Germinal center (tissue), 1 donor: ENCODE data around the gene TTLL6.
"Not testable (repeated sequence)": the region's sequence is repeated elsewhere in the genome, so short reads cannot be mapped to it uniquely, and the experiment has no call there.

ENCODE experiments used
- DNase-seq: peaks from one replicate; pipeline ENCODE4 v3.0.0; 2012; ENCODE audit warnings: mixed read lengths, low spot score

Gene TTLL6

DNA sequence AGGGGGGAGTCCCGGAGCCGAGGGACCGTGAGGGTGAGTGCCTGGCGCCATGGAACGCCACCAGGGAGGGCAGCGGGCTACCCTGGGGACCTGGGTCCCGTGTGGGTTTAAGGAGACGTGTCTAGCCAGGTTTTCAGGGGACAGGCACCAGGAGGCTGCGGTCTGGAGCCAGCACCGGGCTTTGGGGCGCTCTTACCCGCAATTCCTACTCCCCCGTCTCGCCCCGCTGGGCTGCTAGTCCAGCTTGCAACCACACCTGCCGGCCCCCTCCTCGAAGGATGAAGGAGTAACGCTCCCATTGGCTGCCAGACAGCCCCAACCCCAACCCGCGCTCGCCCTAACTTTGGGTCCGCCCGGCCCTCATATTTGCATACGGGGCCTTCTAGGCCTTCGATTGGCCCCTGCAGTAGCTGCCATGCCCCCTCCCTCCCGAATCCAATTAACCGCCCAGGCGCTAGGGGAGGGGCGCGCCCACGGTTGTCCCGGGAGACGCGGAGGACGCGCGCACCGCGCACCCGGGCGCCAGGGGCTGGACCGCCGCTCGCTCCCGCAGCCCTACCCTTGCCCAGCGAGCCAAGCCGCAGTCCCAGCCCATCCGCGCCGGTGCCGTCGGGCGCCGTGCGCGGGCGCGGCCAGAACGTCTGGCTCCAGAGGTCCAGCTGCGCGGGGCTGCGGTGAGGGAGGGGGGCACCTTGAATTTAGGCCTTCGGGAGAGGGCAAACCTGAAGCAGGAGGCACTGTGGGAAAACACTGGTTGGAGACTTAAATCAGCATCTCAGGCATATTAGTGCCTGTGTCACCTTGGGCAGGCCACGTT is at the start of gene TTLL6:
Gene TTLL6 (minus strand): TSS at position 456 of the 817 bp plus-strand sequence. CDS start 157 bp downstream, at position 299.
- peak; percentile 88 for DNase-seq

- DNase-seq = no peak
Observed at GRCh38 chr17:48860456-48860855, 43.4 kb upstream of the TTLL6 start.

DNA sequence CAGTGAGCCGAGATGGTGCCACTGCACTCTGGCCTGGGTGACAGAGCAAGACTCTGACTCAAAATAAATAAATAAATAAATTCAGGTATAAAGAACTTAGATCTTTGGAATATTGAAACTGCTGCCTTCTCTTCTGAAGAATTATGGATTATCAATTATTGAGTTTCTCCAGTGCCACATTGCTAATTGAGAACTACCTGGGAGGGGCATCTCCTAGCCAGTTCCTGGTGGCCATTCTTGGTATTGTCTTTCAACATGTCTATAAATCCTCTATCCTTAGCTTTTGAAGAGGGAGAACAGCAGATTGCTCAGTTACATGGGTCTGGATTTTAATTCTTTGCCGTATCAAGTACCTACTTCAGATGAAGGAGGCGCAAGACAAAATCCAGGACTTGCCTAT is 43.0 kb upstream of the TTLL6 start:
- DNase-seq = no peak

- no peak for DNase-seq
Observed at GRCh38 chr17:48856122-48856821, 39.2 kb upstream of the TTLL6 start.

DNA sequence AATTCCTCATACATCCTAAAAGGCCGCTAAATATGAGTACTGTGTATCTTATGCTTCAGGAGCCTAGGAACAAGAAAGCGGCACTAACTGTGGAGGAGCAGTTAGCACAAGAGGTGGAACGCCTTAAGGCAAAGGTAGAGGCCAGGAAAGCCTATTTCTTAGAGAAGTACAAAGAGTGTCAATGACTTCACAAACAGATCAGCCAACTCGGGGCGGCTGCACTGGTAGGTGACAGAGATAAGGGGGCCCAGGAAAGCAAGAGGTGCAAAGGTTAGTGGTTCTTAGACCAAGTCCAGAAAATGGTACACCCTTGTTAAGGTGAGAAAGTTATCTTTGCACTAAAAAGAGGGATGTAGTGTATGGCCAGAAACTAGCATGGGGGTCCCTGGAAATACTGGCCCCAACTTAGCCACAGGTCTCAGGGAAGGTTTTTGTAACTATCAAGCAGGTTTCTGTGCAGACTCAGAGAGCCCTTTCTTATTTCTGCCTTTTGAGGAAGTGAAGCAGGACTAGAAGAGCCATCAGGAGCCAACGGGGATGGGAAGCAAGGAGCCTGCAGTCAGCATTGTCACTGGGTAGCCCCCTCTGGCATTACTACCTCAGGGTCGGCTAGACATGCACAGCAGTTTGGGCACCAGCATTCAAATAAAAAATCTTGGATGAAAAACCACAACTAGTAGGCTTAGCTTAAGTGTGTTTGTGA is 37.9 kb upstream of the TTLL6 start:
- DNase-seq = no peak

DNA sequence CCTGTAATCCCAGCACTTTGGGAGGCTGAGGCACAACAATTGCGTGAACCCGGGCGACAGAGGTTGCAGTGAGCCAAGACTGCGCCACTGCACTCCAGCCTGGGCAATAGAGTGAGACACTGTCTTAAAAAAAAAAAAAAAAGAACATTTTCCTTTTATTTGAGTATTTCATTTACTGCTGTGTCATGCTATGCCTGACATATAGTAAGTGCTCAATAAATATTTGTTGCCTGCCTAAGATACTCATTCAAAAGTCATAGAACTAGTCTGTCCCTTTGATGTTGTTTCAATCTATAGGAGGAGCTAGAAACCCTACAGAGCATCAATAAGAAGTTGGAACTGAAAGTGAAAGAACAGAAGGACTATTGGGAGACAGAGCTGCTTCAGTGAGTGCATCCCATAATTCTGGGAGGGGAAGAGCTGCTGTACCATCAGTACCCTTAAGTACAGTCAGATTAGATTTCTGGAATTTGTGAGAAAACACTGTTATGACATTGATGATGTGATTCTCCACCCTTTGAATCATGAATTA is 33.8 kb upstream of the TTLL6 start:
- DNase-seq = no peak

GRCh38 chr17:48843187-48843900 is 26.3 kb upstream of the TTLL6 start:
- no peak for DNase-seq

GRCh38 chr17:48842746-48843145 is 25.7 kb upstream of the TTLL6 start:
- DNase-seq = no peak

- DNase-seq = peak; percentile 37
Observed at GRCh38 chr17:48841395-48841831, 24.4 kb upstream of the TTLL6 start.

DNA sequence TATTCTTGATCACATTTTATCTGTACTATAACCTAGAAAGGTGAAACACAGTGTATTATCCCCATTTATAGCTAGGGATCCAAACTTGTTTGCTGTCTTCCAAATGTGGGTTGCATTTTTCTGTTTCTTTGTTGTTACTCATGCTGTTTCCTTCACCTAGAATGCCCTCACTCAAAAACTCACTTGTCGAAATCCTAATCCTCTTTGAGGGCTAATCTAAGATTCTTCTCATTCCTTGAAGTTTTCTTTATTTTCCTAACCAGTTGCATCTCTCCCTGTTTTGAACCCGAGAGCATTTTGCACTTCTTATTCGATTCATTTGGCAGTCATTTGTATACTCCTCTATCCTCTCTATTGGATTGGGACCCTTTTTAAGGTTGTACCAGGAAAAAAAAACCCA is 23.4 kb upstream of the TTLL6 start:
- no peak for DNase-seq

GRCh38 chr17:48837458-48837857 is 20.4 kb upstream of the TTLL6 start:
- DNase-seq = not testable (repeated sequence)

DNA sequence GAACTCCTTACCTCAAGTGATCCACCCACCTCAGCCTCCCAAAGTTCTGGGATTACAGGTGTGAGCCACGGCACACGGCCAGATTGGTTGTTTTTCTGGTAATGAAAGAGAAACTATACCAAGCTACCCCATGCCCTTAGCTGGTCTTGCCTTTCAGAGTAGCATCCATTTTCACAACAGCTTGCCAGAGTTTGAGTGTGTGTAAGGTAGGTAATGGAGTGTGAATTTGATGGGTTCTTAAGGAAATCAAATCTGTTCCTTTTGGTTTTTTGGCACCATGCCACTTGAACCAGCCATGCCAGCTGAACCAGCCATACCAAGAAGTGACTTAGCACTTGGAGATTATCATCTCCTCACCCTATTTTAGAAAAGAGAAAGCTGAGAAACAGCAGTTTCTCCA is 18.9 kb upstream of the TTLL6 start:
- DNase-seq = no peak

GRCh38 chr17:48834973-48835372 is 17.9 kb upstream of the TTLL6 start:
- DNase-seq = no peak

DNA sequence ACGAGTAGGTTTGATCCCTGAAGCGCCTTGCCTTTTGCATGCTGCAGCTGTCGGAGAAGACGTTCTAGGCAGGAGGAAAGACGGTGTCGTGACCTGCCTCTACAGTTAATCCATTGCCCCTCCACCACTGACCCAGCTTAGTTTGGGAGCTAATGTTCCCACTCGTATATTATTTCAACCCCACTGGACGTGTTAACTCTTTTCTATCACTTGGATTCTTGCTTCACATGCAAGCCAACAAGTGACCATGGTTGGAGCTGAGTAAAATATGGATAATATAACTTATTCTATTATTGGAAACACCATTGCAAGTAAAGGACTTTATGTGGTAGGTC is 14.5 kb upstream of the TTLL6 start:
- no peak for DNase-seq

- DNase-seq = peak; percentile 94
Observed at GRCh38 chr17:48830840-48831548, 14.0 kb upstream of the TTLL6 start, which contains the start of gene CALCOCO2. Gene CALCOCO2, plus strand, starts transcription at chr17:48831035. Its CDS starts 10,673 bp downstream, at chr17:48841708.

GRCh38 chr17:48825446-48826381 is 8.7 kb upstream of the TTLL6 start:
- no peak for DNase-seq

DNA sequence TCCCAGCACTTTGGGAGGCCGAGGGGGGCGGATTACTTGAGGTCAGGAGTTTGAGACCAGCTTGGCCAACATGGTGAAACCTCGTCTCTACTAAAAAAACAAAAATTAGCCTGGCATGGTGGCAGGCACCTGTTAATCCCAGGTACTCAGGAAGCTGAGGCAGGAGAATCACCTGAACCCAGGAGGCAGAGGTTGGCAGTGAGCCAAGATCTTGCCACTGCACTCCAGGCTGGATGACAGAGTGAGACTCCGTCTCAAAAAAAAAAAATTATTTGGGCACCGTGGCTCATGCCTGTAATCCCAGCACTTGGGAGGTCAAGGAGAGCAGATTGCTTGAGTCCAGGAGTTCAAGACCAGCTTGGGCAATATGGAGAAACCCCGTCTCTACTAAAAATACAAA is 3.9 kb upstream of the TTLL6 start:
- not testable (repeated sequence) for DNase-seq

GRCh38 chr17:48819466-48819865 is 2.4 kb upstream of the TTLL6 start:
- no peak for DNase-seq

DNA sequence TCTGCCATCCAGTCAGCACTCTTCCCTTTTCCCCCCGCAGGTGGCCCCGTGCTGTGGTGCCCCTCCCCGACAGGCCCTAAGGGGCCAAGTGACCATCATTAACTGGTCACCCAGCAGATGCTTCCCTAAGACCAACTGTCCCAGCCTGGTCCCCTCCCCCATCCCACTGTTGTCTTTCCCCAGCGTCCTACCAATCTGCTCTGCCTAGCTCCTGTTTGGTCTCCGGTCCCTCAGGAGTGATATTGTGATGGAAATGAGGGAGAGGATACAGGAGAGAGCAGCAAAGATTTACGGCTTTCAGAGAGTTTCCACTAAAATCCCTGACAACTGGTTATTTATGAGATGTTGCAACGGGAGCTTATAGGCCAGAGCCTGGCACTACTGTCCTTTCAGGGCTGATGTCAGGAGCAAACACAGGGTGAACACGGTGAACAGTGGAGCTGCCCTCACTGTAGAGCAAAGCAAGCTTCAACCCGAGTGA is 1.4 kb upstream of the TTLL6 start:
- DNase-seq = no peak

DNA sequence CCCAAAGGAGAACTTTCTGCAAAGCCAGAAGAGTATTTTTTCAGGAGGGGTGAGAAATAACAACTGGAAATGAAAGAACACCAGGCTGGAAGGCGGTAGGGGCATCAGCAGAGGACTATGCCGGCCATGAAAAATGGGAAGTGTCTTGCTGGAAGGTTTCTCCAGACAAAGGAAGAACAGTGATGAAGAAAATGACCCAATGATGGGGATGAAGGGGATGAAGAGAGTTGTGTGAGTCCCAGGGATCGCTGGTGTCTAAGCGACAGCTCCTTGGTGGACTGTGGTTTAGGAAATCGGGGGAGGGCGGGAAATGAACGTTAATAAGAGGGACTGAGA is 623 bp downstream of the TTLL6 start:
- DNase-seq = no peak
